ENCODE measurements around the gene GRM1.

GRM1 gene

GRCh38 chr6:146444189-146444588, 415.3 kb downstream of the GRM1 start:
- Histone ChIP-seq H4K20me1 (ENCODE audit: insufficient read depth, low read length) (no peaks in the 10 kb centered on the region), H3K4me2 (ENCODE audit: insufficient read depth, low read length) (no peak overlapping the region), H3K9ac (ENCODE audit: low read depth, low read length) (no peak overlapping the region), H3K79me2 (ENCODE audit: insufficient read depth, low read length) (no peaks in the 10 kb centered on the region), H2AFZ (ENCODE audit: low read depth, low read length) (no peak overlapping the region), H3K4me1 (ENCODE audit: insufficient read depth, low read length) (no peaks in the 10 kb centered on the region), H3K27ac (ENCODE audit: low read length) (no peak overlapping the region), H3K36me3 (ENCODE audit: insufficient read depth, low read length) (no peaks in the 10 kb centered on the region), H3K27me3 (ENCODE audit: insufficient read depth, low read length, poor library complexity) (no peaks in the 10 kb centered on the region), H3K4me3 (ENCODE audit: low read depth in 1 of 2, low read length in 2 of 2) (no peak overlapping the region), H3K9me3 (ENCODE audit: insufficient read depth, low read length, severe bottlenecking) (no peaks in the 10 kb centered on the region)
- ATAC-seq (ENCODE audit: insufficient read depth, low read depth), result no peak
- DNase-seq, result no peak
- TF ChIP-seq EZH2 (IDR thresholded peaks at IDR 0.05; ENCODE audit: borderline replicate concordance, low read depth, low read length, severe bottlenecking) (no peak), CTCF (IDR thresholded peaks at IDR 0.05; ENCODE audit: borderline replicate concordance, extremely low read depth, low read length, poor library complexity, severe bottlenecking) (no peak)

- no peak overlapping the region for H2AFZ ChIP-seq (ENCODE audit: low read depth, low read length)
- no peaks in the 10 kb centered on the region for H3K9me3 ChIP-seq (ENCODE audit: insufficient read depth, low read length, severe bottlenecking)
- H3K79me2 ChIP-seq (ENCODE audit: insufficient read depth, low read length), result no peaks in the 10 kb centered on the region
- no peaks in the 10 kb centered on the region for H3K27me3 ChIP-seq (ENCODE audit: insufficient read depth, low read length, poor library complexity)
- H3K4me3 ChIP-seq (ENCODE audit: low read depth in 1 of 2, low read length in 2 of 2), result no peak overlapping the region
- H3K9ac ChIP-seq (ENCODE audit: low read depth, low read length), result no peak overlapping the region
- DNase-seq (no peak), ATAC-seq (ENCODE audit: insufficient read depth, low read depth) (no peak)
- H3K36me3 ChIP-seq (ENCODE audit: insufficient read depth, low read length), result no peaks in the 10 kb centered on the region
- H4K20me1 ChIP-seq (ENCODE audit: insufficient read depth, low read length), result no peaks in the 10 kb centered on the region
- H3K27ac ChIP-seq (ENCODE audit: low read length), result no peak overlapping the region
- H3K4me2 ChIP-seq (ENCODE audit: insufficient read depth, low read length), result no peak overlapping the region
- TF ChIP-seq CTCF (IDR thresholded peaks at IDR 0.05; ENCODE audit: borderline replicate concordance, extremely low read depth, low read length, poor library complexity, severe bottlenecking), result no peak
- TF ChIP-seq EZH2 (IDR thresholded peaks at IDR 0.05; ENCODE audit: borderline replicate concordance, low read depth, low read length, severe bottlenecking), result no peak
- H3K4me1 ChIP-seq (ENCODE audit: insufficient read depth, low read length), result no peaks in the 10 kb centered on the region
Observed at GRCh38 chr6:146445233-146445632, 416.4 kb downstream of the GRM1 start.

GRCh38 chr6:146456886-146457285, 428.0 kb downstream of the GRM1 start:
- Histone ChIP-seq H3K79me2 (ENCODE audit: insufficient read depth, low read length) (no peaks in the 10 kb centered on the region), H3K36me3 (ENCODE audit: insufficient read depth, low read length) (no peaks in the 10 kb centered on the region), H2AFZ (ENCODE audit: low read depth, low read length) (no peak overlapping the region), H3K27ac (ENCODE audit: low read length) (no peak overlapping the region), H3K9ac (ENCODE audit: low read depth, low read length) (no peak overlapping the region), H3K9me3 (ENCODE audit: insufficient read depth, low read length, severe bottlenecking) (no peaks in the 10 kb centered on the region), H4K20me1 (ENCODE audit: insufficient read depth, low read length) (no peaks in the 10 kb centered on the region), H3K4me1 (ENCODE audit: insufficient read depth, low read length) (no peaks in the 10 kb centered on the region), H3K4me3 (ENCODE audit: low read depth in 1 of 2, low read length in 2 of 2) (no peak overlapping the region), H3K4me2 (ENCODE audit: insufficient read depth, low read length) (no peak overlapping the region), H3K27me3 (ENCODE audit: insufficient read depth, low read length, poor library complexity) (no peaks in the 10 kb centered on the region)
- DNase-seq (no peak), ATAC-seq (ENCODE audit: insufficient read depth, low read depth) (no peak)
- TF ChIP-seq CTCF (IDR thresholded peaks at IDR 0.05; ENCODE audit: borderline replicate concordance, extremely low read depth, low read length, poor library complexity, severe bottlenecking) (no peak), EZH2 (IDR thresholded peaks at IDR 0.05; ENCODE audit: borderline replicate concordance, low read depth, low read length, severe bottlenecking) (no peak)

- no peaks in the 10 kb centered on the region for H4K20me1 ChIP-seq (ENCODE audit: insufficient read depth, low read length)
- no peak overlapping the region for H2AFZ ChIP-seq (ENCODE audit: low read depth, low read length)
- no peak overlapping the region for H3K4me2 ChIP-seq (ENCODE audit: insufficient read depth, low read length)
- H3K27ac ChIP-seq (ENCODE audit: low read length), result no peak overlapping the region
- H3K79me2 ChIP-seq (ENCODE audit: insufficient read depth, low read length), result no peaks in the 10 kb centered on the region
- DNase-seq, result no peak
- H3K27me3 ChIP-seq (ENCODE audit: insufficient read depth, low read length, poor library complexity), result no peaks in the 10 kb centered on the region
- H3K4me1 ChIP-seq (ENCODE audit: insufficient read depth, low read length), result no peaks in the 10 kb centered on the region
- no peak overlapping the region for H3K4me3 ChIP-seq (ENCODE audit: low read depth in 1 of 2, low read length in 2 of 2)
- no peak for ATAC-seq (ENCODE audit: insufficient read depth, low read depth)
- no peak overlapping the region for H3K9ac ChIP-seq (ENCODE audit: low read depth, low read length)
- no peaks in the 10 kb centered on the region for H3K36me3 ChIP-seq (ENCODE audit: insufficient read depth, low read length)
- TF ChIP-seq CTCF (IDR thresholded peaks at IDR 0.05; ENCODE audit: borderline replicate concordance, extremely low read depth, low read length, poor library complexity, severe bottlenecking) (no peak), EZH2 (IDR thresholded peaks at IDR 0.05; ENCODE audit: borderline replicate concordance, low read depth, low read length, severe bottlenecking) (no peak)
- H3K9me3 ChIP-seq (ENCODE audit: insufficient read depth, low read length, severe bottlenecking), result no peaks in the 10 kb centered on the region
Observed at GRCh38 chr6:146460941-146461340, 432.1 kb downstream of the GRM1 start.

All from DND-41 (cell line).